ENCODE results near the gene RNF224. TPM values are rescaled to one million over a fixed set of nuclear protein-coding genes. Genes with fewer than 3 reads are reported as not detected.
A peak's percentile ranks its signal among the peaks of the same experiment; 100 is the strongest.

RNF224 gene
- total and polyA plus RNA-seq, 2 of the 13 experiments (the other 11 are each of a cell fraction or from before 2014, with no cell fraction given), result 0.09 TPM; not detected in 1

DNA sequence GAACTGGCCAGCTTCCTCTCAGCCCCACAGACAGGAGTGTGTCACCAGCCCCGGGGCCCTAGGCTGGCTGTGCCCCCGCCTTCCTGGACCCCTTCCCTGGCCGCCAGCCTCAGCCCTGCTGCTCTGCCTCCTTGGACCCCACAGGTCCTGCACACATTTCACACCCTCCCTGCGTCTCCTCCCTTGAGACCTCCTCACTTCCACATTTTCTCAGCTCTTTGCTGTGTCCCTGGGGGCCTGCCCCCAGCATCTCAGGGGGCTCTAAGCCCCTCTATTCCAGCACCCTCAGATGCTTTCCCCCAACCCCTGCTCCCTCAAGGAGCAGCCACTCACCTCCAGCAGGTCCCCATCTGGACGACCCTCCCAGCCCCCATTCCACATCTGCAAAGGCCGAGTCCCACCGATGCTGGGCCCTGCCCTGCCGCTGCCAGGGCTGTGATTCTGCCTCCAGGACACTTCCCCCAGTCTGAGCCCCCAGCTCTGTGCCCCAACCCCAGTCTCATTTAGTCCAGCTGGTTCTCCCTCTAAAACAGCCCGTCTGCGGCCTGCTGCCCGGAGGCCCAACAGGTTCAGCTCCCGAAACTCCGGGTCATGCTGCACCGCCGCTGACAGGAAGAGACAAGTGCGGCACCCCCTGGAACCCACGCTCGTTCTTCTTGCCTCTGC is 7.6 kb downstream of the RNF224 start (continued):
- TF ChIP-seq ZNF136 (CRISPR knock-in tag; IDR thresholded peaks at IDR 0.05; ENCODE audit: low read depth), result no peak
- peak; percentile 2; the same call in 1 of the 2 replicates for TF ChIP-seq KDM5A (IDR thresholded peaks at IDR 0.05; ENCODE audit: borderline replicate concordance, low read length)
- TF ChIP-seq ZSCAN25 (CRISPR knock-in tag; IDR thresholded peaks at IDR 0.05), result 0 out of 2 replicates have a peak, but pooled peaks have one; percentile 13
- 0 out of 2 replicates have a peak, but pooled peaks have one; percentile 12 for TF ChIP-seq KMT2B (CRISPR knock-in tag; IDR thresholded peaks at IDR 0.05)
- no peak for TF ChIP-seq NFIC (IDR thresholded peaks at IDR 0.05; ENCODE audit: low read length)
- no peak for TF ChIP-seq FOXC1 (CRISPR knock-in tag; IDR thresholded peaks at IDR 0.05; ENCODE audit: borderline replicate concordance)
- no peak for TF ChIP-seq KLF15 (CRISPR knock-in tag; IDR thresholded peaks at IDR 0.05; ENCODE audit: borderline replicate concordance)
- no peak for TF ChIP-seq KLF6 (CRISPR knock-in tag; IDR thresholded peaks at IDR 0.05)
- no peak for TF ChIP-seq ZFAT (CRISPR knock-in tag; conservative IDR thresholded peaks at IDR 0.05)
- TF ChIP-seq ZNF761 (CRISPR knock-in tag; conservative IDR thresholded peaks at IDR 0.05), result no peak
- TF ChIP-seq, protein P1, sequence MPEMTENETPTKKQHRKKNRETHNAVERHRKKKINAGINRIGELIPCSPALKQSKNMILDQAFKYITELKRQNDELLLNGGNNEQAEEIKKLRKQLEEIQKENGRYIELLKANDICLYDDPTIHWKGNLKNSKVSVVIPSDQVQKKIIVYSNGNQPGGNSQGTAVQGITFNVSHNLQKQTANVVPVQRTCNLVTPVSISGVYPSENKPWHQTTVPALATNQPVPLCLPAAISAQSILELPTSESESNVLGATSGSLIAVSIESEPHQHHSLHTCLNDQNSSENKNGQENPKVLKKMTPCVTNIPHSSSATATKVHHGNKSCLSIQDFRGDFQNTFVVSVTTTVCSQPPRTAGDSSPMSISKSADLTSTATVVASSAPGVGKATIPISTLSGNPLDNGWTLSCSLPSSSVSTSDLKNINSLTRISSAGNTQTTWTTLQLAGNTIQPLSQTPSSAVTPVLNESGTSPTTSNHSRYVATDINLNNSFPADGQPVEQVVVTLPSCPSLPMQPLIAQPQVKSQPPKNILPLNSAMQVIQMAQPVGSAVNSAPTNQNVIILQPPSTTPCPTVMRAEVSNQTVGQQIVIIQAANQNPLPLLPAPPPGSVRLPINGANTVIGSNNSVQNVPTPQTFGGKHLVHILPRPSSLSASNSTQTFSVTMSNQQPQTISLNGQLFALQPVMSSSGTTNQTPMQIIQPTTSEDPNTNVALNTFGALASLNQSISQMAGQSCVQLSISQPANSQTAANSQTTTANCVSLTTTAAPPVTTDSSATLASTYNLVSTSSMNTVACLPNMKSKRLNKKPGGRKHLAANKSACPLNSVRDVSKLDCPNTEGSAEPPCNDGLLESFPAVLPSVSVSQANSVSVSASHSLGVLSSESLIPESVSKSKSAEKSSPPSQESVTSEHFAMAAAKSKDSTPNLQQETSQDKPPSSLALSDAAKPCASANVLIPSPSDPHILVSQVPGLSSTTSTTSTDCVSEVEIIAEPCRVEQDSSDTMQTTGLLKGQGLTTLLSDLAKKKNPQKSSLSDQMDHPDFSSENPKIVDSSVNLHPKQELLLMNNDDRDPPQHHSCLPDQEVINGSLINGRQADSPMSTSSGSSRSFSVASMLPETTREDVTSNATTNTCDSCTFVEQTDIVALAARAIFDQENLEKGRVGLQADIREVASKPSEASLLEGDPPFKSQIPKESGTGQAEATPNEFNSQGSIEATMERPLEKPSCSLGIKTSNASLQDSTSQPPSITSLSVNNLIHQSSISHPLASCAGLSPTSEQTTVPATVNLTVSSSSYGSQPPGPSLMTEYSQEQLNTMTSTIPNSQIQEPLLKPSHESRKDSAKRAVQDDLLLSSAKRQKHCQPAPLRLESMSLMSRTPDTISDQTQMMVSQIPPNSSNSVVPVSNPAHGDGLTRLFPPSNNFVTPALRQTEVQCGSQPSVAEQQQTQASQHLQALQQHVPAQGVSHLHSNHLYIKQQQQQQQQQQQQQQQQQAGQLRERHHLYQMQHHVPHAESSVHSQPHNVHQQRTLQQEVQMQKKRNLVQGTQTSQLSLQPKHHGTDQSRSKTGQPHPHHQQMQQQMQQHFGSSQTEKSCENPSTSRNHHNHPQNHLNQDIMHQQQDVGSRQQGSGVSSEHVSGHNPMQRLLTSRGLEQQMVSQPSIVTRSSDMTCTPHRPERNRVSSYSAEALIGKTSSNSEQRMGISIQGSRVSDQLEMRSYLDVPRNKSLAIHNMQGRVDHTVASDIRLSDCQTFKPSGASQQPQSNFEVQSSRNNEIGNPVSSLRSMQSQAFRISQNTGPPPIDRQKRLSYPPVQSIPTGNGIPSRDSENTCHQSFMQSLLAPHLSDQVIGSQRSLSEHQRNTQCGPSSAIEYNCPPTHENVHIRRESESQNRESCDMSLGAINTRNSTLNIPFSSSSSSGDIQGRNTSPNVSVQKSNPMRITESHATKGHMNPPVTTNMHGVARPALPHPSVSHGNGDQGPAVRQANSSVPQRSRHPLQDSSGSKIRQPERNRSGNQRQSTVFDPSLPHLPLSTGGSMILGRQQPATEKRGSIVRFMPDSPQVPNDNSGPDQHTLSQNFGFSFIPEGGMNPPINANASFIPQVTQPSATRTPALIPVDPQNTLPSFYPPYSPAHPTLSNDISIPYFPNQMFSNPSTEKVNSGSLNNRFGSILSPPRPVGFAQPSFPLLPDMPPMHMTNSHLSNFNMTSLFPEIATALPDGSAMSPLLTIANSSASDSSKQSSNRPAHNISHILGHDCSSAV (CRISPR knock-in tag; IDR thresholded peaks at IDR 0.05; ENCODE audit: borderline replicate concordance), result no peak
- no peak for TF ChIP-seq XRCC5 (optimal IDR thresholded peaks at IDR 0.05; ENCODE audit: low read length)
- TF ChIP-seq ZNF788 (CRISPR knock-in tag; IDR thresholded peaks at IDR 0.05; ENCODE audit: borderline replicate concordance), result no peak
